ENCODE measurements around the gene ARHGEF4.

The ARHGEF4 gene

DNA sequence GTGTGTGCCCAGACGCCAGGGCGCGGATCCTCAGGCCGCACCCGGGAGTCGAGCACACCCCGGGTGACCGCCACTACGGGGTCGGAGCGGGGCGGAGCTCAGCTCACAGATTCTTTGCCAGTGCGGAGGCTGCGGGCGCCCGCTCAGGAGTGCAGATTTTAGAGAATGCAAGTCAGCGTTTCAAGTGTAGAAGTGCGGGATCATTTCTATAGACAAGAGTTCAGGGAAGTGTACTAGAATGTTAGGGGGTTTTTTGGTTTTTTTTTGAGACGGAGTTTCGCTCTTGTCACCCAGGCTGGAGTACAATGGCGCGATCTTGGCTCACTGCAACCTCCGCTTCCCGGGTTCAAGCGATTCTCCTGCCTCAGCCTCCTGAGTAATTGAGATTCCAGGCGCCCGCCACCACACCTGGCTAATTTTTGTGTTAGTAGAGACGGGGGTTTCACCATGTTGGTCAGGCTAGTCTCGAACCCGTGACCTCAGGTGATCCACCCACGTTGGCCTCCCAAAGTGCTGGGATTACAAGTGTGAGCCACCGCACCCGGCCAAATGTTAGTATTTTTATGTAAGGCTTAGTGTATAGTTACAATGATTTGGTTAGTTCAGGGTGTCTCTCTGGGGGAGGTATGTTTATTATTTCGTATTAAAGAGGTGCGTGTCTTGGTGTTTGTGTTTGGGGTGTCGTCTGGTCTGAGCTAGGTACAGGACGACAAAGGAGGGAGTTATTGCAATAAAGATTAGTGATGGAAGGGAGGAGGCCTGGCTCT is 257.2 kb downstream of the ARHGEF4 start:
- DNase-seq = peak in 1 of 2 donors; percentile 78

GRCh38 chr2:131094463-131095281 is 258.0 kb downstream of the ARHGEF4 start:
- DNase-seq = no peak
